Activated B cell treated with CpG ODN at 0.5 μM for 24 hours (primary cell): ENCODE results near the gene WIPF3. TPM values are rescaled to one million over a fixed set of nuclear protein-coding genes. Genes with fewer than 3 reads are reported as not detected.
A peak's percentile ranks its signal among the peaks of the same experiment; 100 is the strongest.
"Not testable (repeated sequence)": the region's sequence is repeated elsewhere in the genome, so short reads cannot be mapped to it uniquely, and the experiment has no call there.

ENCODE experiments used
- ATAC-seq: fragments of 200-7000 bp; cut with Tn5 transposase; one replicate; pipeline ENCODE4 v1.10.0; 2021; ENCODE audit warnings: low read depth, mild to moderate bottlenecking, moderate library complexity
- CTCF ChIA-PET: fragments of 350-600 bp; sonication (Branson Sonifier 250); formaldehyde crosslinking; loops from one replicate; lab custom pipeline; 2021; ENCODE audit warnings: antibody characterized with exemption; lab: Charles Lee
- POLR2A ChIA-PET: fragments of 350-600 bp; sonication (Branson Sonifier 250); formaldehyde crosslinking; loops from one replicate; lab custom pipeline; 2021; ENCODE audit warnings: antibody characterized with exemption; lab: Charles Lee
- DNase-seq: peaks from one replicate; pipeline ENCODE4 v3.0.0; 2022
- H3K27ac Mint-ChIP-seq: one replicate; pipeline ENCODE4 v1.8.0; 2020; ENCODE audit warnings: mixed read lengths
- H3K27me3 Mint-ChIP-seq: one replicate; pipeline ENCODE4 v1.8.0; 2021; ENCODE audit warnings: mixed read lengths
- H3K36me3 Mint-ChIP-seq: one replicate; pipeline ENCODE4 v1.8.0; 2021; ENCODE audit warnings: low read depth, mixed read lengths
- H3K4me1 Mint-ChIP-seq: one replicate; pipeline ENCODE4 v1.8.0; 2021; ENCODE audit warnings: mixed read lengths
- H3K4me3 Mint-ChIP-seq: one replicate; pipeline ENCODE4 v1.8.0; 2020; ENCODE audit warnings: mild to moderate bottlenecking, mixed read lengths
- H3K9me3 Mint-ChIP-seq: one replicate; pipeline ENCODE4 v1.8.0; 2020; ENCODE audit warnings: mixed read lengths
- intact Hi-C: fragments of 100-400 bp; cut with micrococcal nuclease; formaldehyde crosslinking; loops from one replicate; pipeline ENCODE4 v1.15.1; 2024
- total RNA-seq: library from RNA; stranded (reverse); gene quantifications from 2 replicates; pipeline ENCODE4 v1.2.3, GENCODE V29; 2022
- TF ChIP-seq, protein P1 (sequence below): fragments of 200-600 bp; IDR thresholded peaks from one replicate; pipeline ENCODE4 v1.8.0; 2022; ENCODE audit warnings: antibody characterized with exemption, mild to moderate bottlenecking

Gene WIPF3
- total RNA-seq, 1 donor from 2014 or later: not detected

DNA sequence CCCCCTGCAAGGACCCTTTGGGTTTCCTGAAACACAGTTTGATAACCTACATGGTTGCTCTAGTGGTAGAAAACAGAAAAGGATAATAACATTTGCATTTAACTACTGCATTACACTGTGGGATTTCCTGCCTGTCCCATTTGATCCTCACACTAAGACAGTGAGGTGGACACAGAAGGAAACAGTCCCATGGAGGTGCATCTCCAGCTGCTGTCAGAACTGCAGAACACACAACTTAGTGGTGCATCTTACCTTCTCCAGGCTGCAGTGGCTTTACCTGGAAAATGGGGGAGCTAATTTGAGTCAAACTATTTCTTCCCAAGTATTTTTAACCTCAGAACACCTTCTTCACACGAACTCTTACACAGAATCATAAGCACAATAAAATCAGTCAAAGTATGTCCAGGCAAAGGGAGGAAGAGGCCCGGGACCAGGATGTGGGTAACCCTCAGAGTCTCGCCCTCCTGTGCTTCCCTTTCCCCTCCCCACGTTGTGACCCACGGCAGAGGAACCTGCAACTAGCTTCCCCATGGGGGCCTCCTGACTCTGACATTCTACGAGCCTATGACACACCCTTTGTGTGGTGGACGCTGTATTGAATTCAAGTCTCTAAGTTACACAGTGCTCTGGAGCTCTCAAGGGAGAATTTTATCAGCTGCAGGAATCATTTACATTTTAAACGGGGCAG, 149.6 kb downstream of the WIPF3 start:
- POLR2A ChIA-PET: interaction anchor here (0.6 to 2.0 kb wide), 3 partner anchors 29 to 88 kb away, joined by 4 to 6 read pairs (median 5); partner anchors contain the start of gene FKBP14

DNA sequence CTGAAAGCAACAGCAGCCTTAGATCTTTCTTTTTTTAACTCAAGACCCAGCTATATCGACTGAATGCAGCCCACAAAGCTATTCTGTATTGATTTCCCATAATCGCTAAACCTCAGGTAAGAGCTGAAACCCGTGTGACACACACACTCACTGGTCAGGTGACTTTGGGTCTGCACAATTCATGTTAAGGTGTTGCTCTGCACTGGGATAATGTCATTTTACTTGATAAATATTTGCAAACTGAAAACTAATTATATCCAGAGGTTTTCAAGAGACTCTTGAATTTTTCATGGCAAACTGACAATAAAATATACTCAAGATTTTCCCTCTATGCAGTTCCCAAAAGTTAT, 150.2 kb downstream of the WIPF3 start:
- intact Hi-C loops: loop anchor here (2.0 kb wide), 2 partner anchors 32 to 72 kb away; partner anchors contain the start of genes PLEKHA8 and SCRN1
- TF ChIP-seq, protein P1, sequence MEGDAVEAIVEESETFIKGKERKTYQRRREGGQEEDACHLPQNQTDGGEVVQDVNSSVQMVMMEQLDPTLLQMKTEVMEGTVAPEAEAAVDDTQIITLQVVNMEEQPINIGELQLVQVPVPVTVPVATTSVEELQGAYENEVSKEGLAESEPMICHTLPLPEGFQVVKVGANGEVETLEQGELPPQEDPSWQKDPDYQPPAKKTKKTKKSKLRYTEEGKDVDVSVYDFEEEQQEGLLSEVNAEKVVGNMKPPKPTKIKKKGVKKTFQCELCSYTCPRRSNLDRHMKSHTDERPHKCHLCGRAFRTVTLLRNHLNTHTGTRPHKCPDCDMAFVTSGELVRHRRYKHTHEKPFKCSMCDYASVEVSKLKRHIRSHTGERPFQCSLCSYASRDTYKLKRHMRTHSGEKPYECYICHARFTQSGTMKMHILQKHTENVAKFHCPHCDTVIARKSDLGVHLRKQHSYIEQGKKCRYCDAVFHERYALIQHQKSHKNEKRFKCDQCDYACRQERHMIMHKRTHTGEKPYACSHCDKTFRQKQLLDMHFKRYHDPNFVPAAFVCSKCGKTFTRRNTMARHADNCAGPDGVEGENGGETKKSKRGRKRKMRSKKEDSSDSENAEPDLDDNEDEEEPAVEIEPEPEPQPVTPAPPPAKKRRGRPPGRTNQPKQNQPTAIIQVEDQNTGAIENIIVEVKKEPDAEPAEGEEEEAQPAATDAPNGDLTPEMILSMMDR: no peak
- Mint-ChIP-seq H3K27ac (peak overlapping the region; percentile 72), H3K4me1 (peaks cover 29% of the 10 kb centered on the region), H3K36me3 (peaks cover 40% of the 10 kb centered on the region), H3K9me3 (no peaks in the 10 kb centered on the region), H3K4me3 (no peak overlapping the region), H3K27me3 (no peaks in the 10 kb centered on the region)
- no peak for DNase-seq
- CTCF ChIA-PET: interaction anchor here (1.5 to 3.4 kb wide), 2 partner anchors 71 to 105 kb away, joined by 5 to 27 read pairs; partner anchors contain the start of gene FKBP14
- no peak for ATAC-seq
- POLR2A ChIA-PET: interaction anchor here (0.6 to 2.0 kb wide), 3 partner anchors 29 to 88 kb away, joined by 4 to 6 read pairs (median 5); partner anchors contain the start of gene FKBP14

More for the DNA sequence above, 149.6 kb downstream of the WIPF3 start:
- peaks cover 44% of the 10 kb centered on the region for H3K36me3 Mint-ChIP-seq
- no peak overlapping the region for H3K4me3 Mint-ChIP-seq
- no peaks in the 10 kb centered on the region for H3K27me3 Mint-ChIP-seq
- ATAC-seq (peak; percentile 92), DNase-seq (no peak)
- H3K27ac Mint-ChIP-seq: peak overlapping the region; percentile 72
- H3K9me3 Mint-ChIP-seq: no peaks in the 10 kb centered on the region
- TF ChIP-seq, protein P1: no peak
- peaks cover 29% of the 10 kb centered on the region for H3K4me1 Mint-ChIP-seq
- CTCF ChIA-PET: interaction anchor here (1.5 to 3.4 kb wide), 2 partner anchors 71 to 106 kb away, joined by 5 to 27 read pairs; partner anchors contain the start of gene FKBP14
- intact Hi-C loops: loop anchor here (2.0 kb wide), 2 partner anchors 33 to 73 kb away; partner anchors contain the start of genes PLEKHA8 and SCRN1

DNA sequence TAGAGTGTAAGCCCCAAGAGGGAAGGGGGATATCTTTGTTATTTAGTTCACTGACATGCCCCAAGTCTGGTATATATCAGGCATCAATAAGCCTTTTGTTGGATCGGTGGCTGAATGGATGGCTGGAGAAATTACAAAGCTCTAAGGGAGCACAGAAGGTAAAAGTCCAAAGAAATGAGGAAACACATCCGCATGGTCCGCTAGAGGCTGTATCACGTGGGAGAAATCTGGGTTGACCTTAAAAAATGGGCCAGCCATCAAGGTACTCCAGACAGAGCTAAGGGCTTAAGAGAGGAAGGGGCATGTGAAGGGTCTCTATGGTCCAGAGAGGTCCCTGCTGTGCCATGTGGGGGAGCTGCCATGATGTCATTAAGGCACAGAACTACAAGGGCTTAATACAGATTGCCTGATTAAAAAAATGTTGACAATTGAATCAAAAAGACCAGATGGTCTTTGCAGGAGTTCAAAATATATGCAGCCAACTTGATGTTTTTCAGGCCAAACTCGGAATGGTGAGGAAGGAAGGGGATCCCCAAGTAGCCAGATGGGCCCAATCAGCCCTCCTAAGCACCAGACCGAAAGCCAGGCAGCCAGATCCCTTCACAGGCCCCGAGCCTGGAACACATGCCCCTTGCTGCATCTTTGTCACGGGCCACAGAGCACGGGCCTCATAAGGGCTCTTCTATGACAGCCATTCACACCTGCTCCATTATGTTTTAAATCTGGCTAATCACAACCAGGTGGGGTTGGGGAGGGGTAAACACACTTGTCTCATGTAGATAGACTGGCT, 151.4 kb downstream of the WIPF3 start:
- DNase-seq (no peak), ATAC-seq (no peak)
- H3K27ac Mint-ChIP-seq: no peak overlapping the region
- CTCF ChIA-PET: interaction anchor here (3.4 kb wide), 1 partner anchor 104 kb away, joined by 27 read pairs; no protein-coding TSS in a partner anchor
- no peaks in the 10 kb centered on the region for H3K9me3 Mint-ChIP-seq
- no peaks in the 10 kb centered on the region for H3K27me3 Mint-ChIP-seq
- intact Hi-C loops: loop anchor here (2.0 kb wide), 2 partner anchors 31 to 71 kb away; partner anchors contain the start of genes PLEKHA8 and SCRN1
- H3K36me3 Mint-ChIP-seq: peaks cover 33% of the 10 kb centered on the region
- peaks cover 29% of the 10 kb centered on the region for H3K4me1 Mint-ChIP-seq
- TF ChIP-seq, protein P1: no peak
- POLR2A ChIA-PET: interaction anchor here (1.6 kb wide), 1 partner anchor 70 kb away, joined by 3 read pairs; the partner anchor contains the start of gene PLEKHA8
- H3K4me3 Mint-ChIP-seq: no peak overlapping the region

DNA sequence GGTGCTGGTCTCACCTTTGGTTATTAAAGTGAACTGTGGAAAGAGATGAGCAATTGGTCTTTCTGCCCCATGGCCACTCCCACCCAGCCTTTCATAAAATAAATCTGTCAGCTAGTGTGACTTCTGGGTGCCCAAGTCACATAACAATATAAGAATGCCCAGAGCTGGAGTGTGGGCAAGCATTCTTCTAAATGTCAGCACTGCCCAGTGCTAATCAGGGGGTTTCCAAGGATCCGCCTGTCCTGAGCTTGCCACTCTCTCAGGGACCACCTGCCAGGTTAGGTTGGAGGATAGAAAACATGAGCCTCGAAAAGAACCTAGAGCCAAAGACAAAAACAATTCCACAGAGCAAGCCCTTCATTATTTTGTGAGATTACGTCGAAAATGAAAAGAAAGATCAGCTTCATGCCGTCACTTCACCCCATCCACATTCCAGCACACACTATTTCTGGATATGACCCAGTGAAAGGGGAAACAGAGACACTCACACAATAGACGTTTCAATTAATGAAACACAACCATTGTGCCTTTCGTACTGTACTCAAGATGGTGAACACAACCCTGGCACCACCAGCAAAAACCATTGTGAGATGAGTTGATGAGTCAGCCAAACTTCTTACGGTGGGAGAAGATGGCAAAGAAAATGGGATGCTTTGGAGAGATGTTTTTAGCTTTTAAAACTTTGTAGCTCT, 152.5 kb downstream of the WIPF3 start:
- intact Hi-C loops: no loop called here
- Mint-ChIP-seq H3K27me3 (no peaks in the 10 kb centered on the region), H3K4me1 (peaks cover 29% of the 10 kb centered on the region), H3K4me3 (no peak overlapping the region), H3K27ac (no peak overlapping the region), H3K36me3 (peaks cover 31% of the 10 kb centered on the region), H3K9me3 (no peaks in the 10 kb centered on the region)
- TF ChIP-seq, protein P1: no peak
- ChIA-PET POLR2A (interaction anchor here (1.6 kb wide), 1 partner anchor 69 kb away, joined by 3 read pairs; the partner anchor contains the start of gene PLEKHA8), CTCF (interaction anchor here (1.0 kb wide), 1 partner anchor 103 kb away, joined by 4 read pairs; no protein-coding TSS in a partner anchor)
- DNase-seq (no peak), ATAC-seq (no peak)

DNA sequence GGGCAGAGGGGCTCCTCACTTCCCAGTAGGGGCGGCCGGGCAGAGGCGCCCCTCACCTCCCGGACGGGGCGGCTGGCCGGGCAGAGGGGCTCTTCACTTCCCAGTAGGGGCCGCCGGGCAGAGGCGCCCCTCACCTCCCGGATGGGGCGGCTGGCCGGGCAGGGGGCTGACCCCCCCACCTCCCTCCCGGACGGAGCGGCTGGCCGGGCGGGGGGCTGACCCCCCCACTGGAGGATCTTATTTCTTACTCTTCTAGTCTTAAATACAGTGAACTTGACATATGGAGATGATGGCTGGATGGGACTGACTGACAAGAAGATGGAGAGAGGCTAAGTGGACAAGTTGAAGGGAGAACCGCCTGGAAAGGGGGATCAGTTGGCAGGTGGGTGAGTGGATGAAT, 155.3 kb downstream of the WIPF3 start:
- CTCF ChIA-PET, ATAC-seq, H3K4me3 Mint-ChIP-seq, H3K9me3 Mint-ChIP-seq, POLR2A ChIA-PET, intact Hi-C loops, H3K27ac Mint-ChIP-seq, DNase-seq, H3K27me3 Mint-ChIP-seq: not testable (repeated sequence)
- Mint-ChIP-seq H3K36me3 (peaks cover 35% of the 10 kb centered on the region), H3K4me1 (peaks cover 19% of the 10 kb centered on the region)
